NOMO-1 treated with DMSO at 0.1 percent for 48 hours (cell line): ENCODE results near the gene ALDH4A1.
"Not testable (repeated sequence)": the region's sequence is repeated elsewhere in the genome, so short reads cannot be mapped to it uniquely, and the experiment has no call there.

Experiments
- DNase-seq: peaks from one replicate; lab custom pipeline; 2025; ENCODE audit not compliant: unreplicated experiment; lab: John Stamatoyannopoulos, UW

The ALDH4A1 gene

GRCh38 chr1:18858070-18858688, 44.2 kb downstream of the ALDH4A1 start:
- no peak for DNase-seq

- DNase-seq = no peak
Measured at GRCh38 chr1:18856435-18856834, 45.9 kb downstream of the ALDH4A1 start.

GRCh38 chr1:18855573-18855972, 46.8 kb downstream of the ALDH4A1 start:
- no peak for DNase-seq

- DNase-seq = no peak
Measured at GRCh38 chr1:18854331-18855025, 47.9 kb downstream of the ALDH4A1 start.

- no peak for DNase-seq
Measured at GRCh38 chr1:18852501-18852900, 49.9 kb downstream of the ALDH4A1 start.

GRCh38 chr1:18849261-18849711, 53.1 kb downstream of the ALDH4A1 start:
- DNase-seq = no peak

GRCh38 chr1:18847723-18848122, 54.6 kb downstream of the ALDH4A1 start:
- not testable (repeated sequence) for DNase-seq

GRCh38 chr1:18840145-18840544, 62.2 kb downstream of the ALDH4A1 start:
- no peak for DNase-seq

GRCh38 chr1:18836654-18837053, 65.7 kb downstream of the ALDH4A1 start:
- DNase-seq = no peak

GRCh38 chr1:18832319-18832718, 70.0 kb downstream of the ALDH4A1 start:
- DNase-seq = not testable (repeated sequence)

- no peak for DNase-seq
Measured at GRCh38 chr1:18831656-18832055, 70.7 kb downstream of the ALDH4A1 start.

- DNase-seq = no peak
Measured at GRCh38 chr1:18830596-18830995, 71.8 kb downstream of the ALDH4A1 start.

GRCh38 chr1:18829671-18830070, 72.7 kb downstream of the ALDH4A1 start:
- DNase-seq = no peak

GRCh38 chr1:18828224-18828623, 74.1 kb downstream of the ALDH4A1 start:
- DNase-seq = no peak

GRCh38 chr1:18823438-18823837, 78.9 kb downstream of the ALDH4A1 start:
- DNase-seq = no peak
